Measurements from ENCODE around the gene EMC9. TPM values are rescaled to one million over a fixed set of nuclear protein-coding genes. Genes with fewer than 3 reads are reported as not detected.

The EMC9 gene
- total RNA-seq, 1 donor from 2014 or later = 23.8 TPM

DNA sequence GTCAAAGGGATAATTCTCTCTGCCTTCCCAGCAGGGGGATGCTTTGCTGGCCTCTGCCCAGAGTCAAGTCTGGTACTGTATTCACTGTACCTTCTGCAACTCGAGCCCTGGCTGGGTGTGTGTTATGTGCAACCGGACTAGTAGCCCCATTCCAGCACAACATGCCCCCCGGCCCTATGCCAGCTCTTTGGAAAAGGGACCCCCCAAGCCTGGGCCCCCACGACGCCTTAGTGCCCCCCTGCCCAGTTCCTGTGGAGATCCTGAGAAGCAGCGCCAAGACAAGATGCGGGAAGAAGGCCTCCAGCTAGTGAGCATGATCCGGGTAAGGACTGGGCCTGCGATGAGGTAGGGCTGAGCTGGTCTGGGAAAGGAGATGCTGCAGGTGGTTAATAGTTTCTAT lies 9.2 kb upstream of the EMC9 start:
- intact Hi-C loops (cut with DNase I) = no loop called here
- H3K36me3 ChIP-seq = peaks cover 0 to 63% of the 10 kb centered on the region in 2 donors
- no peaks in the 10 kb centered on the region for H3K27me3 ChIP-seq
- no peak overlapping the region for H3K27ac ChIP-seq
- peaks cover 24% of the 10 kb centered on the region for H3K4me1 ChIP-seq
- no peaks in the 10 kb centered on the region for H3K9me3 ChIP-seq
- H3K4me3 ChIP-seq = no peak overlapping the region
- TF ChIP-seq POLR2A (IDR thresholded peaks at IDR 0.05) = no peak
- TF ChIP-seq POLR2AphosphoS5 (IDR thresholded peaks at IDR 0.05; ENCODE audit: insufficient read depth in 1 of 2, low read depth in 1 of 2) = no peak
- TF ChIP-seq, protein P1, sequence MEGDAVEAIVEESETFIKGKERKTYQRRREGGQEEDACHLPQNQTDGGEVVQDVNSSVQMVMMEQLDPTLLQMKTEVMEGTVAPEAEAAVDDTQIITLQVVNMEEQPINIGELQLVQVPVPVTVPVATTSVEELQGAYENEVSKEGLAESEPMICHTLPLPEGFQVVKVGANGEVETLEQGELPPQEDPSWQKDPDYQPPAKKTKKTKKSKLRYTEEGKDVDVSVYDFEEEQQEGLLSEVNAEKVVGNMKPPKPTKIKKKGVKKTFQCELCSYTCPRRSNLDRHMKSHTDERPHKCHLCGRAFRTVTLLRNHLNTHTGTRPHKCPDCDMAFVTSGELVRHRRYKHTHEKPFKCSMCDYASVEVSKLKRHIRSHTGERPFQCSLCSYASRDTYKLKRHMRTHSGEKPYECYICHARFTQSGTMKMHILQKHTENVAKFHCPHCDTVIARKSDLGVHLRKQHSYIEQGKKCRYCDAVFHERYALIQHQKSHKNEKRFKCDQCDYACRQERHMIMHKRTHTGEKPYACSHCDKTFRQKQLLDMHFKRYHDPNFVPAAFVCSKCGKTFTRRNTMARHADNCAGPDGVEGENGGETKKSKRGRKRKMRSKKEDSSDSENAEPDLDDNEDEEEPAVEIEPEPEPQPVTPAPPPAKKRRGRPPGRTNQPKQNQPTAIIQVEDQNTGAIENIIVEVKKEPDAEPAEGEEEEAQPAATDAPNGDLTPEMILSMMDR (IDR thresholded peaks at IDR 0.05) = no peak
- no peak for DNase-seq (ENCODE audit: extremely low spot score in 2 of 2)

DNA sequence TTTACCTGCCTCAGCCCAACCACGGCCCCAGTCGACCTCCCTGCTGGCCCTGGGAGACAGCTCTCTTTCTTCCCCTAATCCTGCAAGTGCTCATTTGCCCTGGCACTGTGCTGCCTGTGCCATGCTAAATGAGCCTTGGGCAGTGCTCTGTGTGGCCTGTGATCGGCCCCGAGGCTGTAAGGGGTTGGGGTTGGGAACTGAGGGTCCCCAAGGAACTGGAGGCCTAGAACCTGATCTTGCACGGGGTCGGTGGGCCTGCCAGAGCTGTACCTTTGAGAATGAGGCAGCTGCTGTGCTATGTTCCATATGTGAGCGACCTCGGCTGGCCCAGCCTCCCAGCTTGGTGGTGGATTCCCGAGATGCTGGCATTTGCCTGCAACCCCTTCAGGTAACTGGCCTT lies 8.7 kb upstream of the EMC9 start:
- no peaks in the 10 kb centered on the region for H3K27me3 ChIP-seq
- no peaks in the 10 kb centered on the region for H3K9me3 ChIP-seq
- no peak for DNase-seq (ENCODE audit: extremely low spot score in 2 of 2)
- TF ChIP-seq POLR2A (IDR thresholded peaks at IDR 0.05) = no peak
- TF ChIP-seq POLR2AphosphoS5 (IDR thresholded peaks at IDR 0.05; ENCODE audit: insufficient read depth in 1 of 2, low read depth in 1 of 2) = no peak
- peaks cover 29% of the 10 kb centered on the region for H3K4me1 ChIP-seq
- peaks cover 0 to 58% of the 10 kb centered on the region in 2 donors for H3K36me3 ChIP-seq
- intact Hi-C loops (cut with DNase I) = no loop called here
- H3K4me3 ChIP-seq = no peak overlapping the region
- H3K27ac ChIP-seq = no peak overlapping the region

DNA sequence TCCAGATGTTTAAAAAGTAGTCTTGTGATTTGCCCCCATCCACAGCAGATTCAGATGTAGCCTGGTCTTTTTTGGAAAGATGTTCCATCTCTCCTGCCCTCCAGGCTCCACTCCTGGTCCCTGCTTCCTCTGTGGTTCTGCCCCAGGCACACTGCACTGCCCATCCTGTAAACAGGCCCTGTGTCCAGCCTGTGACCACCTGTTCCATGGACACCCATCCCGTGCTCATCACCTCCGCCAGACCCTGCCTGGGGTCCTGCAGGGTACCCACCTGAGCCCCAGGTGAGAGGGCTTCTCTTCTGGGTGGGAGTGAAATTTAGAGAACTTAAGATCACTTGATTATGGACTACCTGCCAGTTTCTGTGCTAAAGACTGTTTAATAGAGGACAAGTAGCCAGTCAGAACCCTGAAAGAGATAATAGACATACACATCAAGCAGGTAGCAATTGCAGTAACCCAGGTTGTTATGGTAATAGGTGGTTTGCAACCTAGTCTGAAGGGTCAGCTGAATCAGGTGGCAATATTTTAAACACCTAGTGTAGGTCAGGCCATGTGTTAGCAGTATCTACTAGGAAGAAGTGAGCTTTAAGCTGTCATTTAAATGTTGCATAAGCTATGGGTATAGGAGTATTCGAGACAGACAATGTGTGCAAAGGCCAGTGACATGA lies 8.0 kb upstream of the EMC9 start:
- Histone ChIP-seq H3K27me3 (no peaks in the 10 kb centered on the region), H3K36me3 (peaks cover 0 to 51% of the 10 kb centered on the region in 2 donors), H3K9me3 (no peaks in the 10 kb centered on the region), H3K27ac (no peak overlapping the region), H3K4me3 (no peak overlapping the region), H3K4me1 (peaks cover 32% of the 10 kb centered on the region)
- TF ChIP-seq POLR2A (IDR thresholded peaks at IDR 0.05) (no peak), POLR2AphosphoS5 (IDR thresholded peaks at IDR 0.05; ENCODE audit: insufficient read depth in 1 of 2, low read depth in 1 of 2) (no peak)
- TF ChIP-seq, protein P1 (IDR thresholded peaks at IDR 0.05) = no peak
- DNase-seq (ENCODE audit: extremely low spot score in 2 of 2) = no peak
- intact Hi-C loops (cut with DNase I) = no loop called here

DNA sequence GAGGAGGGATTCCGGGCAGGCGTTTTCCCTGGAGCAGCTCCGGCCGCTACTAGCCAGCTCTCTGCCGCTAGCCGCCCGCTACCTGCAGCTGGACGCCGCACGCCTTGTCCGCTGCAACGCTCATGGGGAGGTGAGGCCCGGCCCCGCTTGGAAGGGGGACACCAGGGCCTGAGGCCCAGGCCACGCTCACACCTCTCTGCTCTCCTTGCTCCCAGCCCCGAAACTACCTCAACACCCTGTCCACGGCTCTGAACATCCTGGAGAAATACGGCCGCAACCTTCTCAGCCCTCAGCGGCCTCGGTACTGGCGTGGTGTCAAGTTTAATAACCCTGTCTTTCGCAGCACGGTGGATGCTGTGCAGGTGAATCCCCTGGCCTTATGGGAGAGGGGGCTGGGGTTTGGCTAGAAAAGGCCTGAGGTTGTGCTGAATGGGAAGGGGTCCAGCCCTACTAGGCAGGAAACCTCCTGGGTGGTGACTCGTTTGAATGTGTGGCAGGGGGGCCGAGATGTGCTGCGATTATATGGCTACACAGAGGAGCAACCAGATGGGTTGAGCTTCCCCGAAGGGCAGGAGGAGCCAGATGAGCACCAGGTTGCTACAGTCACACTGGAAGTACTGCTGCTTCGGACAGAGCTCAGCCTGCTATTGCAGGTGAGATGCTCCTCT lies 6.5 kb upstream of the EMC9 start:
- Histone ChIP-seq H3K27ac (peak overlapping the region; percentile 87), H3K27me3 (no peaks in the 10 kb centered on the region), H3K36me3 (peaks cover 0 to 41% of the 10 kb centered on the region in 2 donors), H3K4me1 (peaks cover 32% of the 10 kb centered on the region), H3K9me3 (no peaks in the 10 kb centered on the region), H3K4me3 (peak overlapping the region; percentile 88 to 94)
- intact Hi-C loops (cut with DNase I) = no loop called here
- TF ChIP-seq POLR2AphosphoS5 (IDR thresholded peaks at IDR 0.05; ENCODE audit: insufficient read depth in 1 of 2, low read depth in 1 of 2) (no peak), POLR2A (IDR thresholded peaks at IDR 0.05) (no peak)
- TF ChIP-seq, protein P1 (IDR thresholded peaks at IDR 0.05) = no peak
- DNase-seq (ENCODE audit: extremely low spot score in 2 of 2) = no peak

DNA sequence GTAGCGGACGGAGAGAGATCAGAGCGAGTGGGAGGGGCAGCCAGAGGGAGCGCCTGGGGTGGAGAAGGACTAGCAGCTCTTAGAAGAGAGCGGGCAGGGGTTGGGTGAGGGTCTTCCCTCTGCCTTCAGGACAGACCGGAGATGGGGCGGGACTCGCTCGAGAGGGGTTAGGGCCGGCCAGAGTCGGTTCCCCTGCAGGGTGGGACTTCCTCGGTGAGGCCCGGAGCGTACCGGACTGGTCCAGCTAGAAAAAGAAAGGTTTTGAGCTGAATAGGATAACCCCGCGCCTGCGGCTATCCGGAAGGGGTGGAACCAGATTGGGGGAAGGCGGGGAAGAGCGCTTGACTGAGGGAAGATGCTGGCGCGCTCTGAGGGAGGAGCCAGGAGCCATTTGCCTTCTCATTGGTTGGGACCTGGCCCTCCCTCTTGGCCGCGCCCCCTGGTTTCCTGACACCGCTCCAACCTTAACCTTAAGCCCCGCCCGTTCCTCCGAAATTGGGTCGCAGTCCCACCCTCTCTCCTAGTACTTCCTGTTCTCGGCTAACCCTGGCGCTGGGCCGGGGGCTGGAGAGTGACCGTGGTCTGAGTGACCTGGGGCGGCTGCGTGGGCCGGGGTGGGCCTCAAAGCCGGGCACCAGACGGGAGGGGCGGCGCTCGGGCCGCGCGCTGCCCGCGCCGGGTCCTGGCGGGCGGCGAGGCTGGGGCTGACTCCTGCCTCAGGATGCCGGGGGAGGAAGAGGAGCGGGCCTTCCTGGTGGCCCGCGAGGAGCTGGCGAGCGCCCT lies 5.8 kb upstream of the EMC9 start, which contains the start of gene RNF31:
TSS of gene RNF31 (plus strand) at position 521 of the 783 bp plus-strand sequence. CDS start at position 722, 201 bp downstream.
- Histone ChIP-seq H3K27ac (peak within 1 kb of the TSS; percentile 87), H3K9me3 (no peaks in the 10 kb centered on the region), H3K36me3 (peaks cover 0 to 34% of the 10 kb centered on the region in 2 donors), H3K4me3 (peak within 1 kb of the TSS; percentile 88 to 94), H3K4me1 (peaks cover 35% of the 10 kb centered on the region), H3K27me3 (no peaks in the 10 kb centered on the region)
- TF ChIP-seq POLR2AphosphoS5 (IDR thresholded peaks at IDR 0.05; ENCODE audit: insufficient read depth in 1 of 2, low read depth in 1 of 2) (peak; percentile 77 to 93), POLR2A (IDR thresholded peaks at IDR 0.05) (peak in 1 of 2 donors; percentile 59)
- TF ChIP-seq, protein P1 (IDR thresholded peaks at IDR 0.05) = no peak
- intact Hi-C loops (cut with DNase I) = no loop called here
- peak in 1 of 2 donors; percentile 98 for DNase-seq (ENCODE audit: extremely low spot score in 2 of 2)

Data from vagina (tissue), 2 donors.